Activated naive CD4-positive, alpha-beta T cell treated with anti-CD3 and anti-CD28 coated beads, Interleukin-2, amount 50 U/mL, for 16 hours (primary cell): ENCODE data around the gene AFF3.
"Not testable (repeated sequence)": the region's sequence is repeated elsewhere in the genome, so short reads cannot be mapped to it uniquely, and the experiment has no call there.

ENCODE experiments used
- DNase-seq: peaks from one replicate; pipeline ENCODE4 v3.0.0-alpha.2; 2020

Gene AFF3

DNA sequence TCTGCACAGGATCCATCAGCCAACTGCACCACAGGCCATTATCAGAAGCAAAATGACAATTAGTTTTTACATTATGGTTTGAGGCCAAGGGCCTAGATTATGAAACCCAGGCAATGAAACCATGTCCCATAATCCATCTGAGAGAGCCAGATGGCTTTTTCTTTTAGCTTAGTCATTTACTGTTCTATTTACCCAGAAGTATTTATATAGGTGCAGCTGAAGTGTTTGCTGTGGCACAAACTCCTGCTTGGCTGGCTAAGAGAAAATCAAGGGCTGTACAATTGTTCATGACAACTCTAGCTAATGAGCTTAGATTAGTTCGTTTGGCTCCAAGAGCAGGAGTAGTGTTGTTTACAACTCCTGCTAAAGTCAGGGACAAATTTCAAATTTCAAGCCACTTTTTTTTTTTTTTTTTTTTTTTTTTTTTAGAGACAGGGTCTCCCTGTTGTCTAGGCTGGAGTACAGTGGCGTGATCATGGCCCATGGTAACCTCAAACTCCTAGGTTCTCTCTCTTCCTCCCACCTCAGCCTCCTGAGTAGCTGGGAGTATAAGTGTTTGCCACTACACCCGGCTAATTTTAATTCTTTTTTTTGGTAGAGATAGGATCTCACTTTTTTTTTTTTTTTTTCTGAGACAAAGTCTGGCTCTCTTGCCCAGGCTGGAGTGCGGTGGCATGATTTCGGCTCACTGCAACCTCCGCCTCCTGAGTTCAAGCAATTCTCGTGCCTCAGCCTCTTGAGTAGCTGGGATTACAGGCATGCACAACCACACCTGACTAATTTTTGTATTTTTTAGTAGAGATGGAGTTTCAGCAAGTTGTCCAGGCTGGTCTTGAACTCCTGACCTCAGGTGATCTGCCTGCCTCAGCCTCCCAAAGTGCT is 634.2 kb downstream of the AFF3 start:
- no peak for DNase-seq

GRCh38 chr2:99504844-99505584 is 637.4 kb downstream of the AFF3 start:
- DNase-seq = no peak

DNA sequence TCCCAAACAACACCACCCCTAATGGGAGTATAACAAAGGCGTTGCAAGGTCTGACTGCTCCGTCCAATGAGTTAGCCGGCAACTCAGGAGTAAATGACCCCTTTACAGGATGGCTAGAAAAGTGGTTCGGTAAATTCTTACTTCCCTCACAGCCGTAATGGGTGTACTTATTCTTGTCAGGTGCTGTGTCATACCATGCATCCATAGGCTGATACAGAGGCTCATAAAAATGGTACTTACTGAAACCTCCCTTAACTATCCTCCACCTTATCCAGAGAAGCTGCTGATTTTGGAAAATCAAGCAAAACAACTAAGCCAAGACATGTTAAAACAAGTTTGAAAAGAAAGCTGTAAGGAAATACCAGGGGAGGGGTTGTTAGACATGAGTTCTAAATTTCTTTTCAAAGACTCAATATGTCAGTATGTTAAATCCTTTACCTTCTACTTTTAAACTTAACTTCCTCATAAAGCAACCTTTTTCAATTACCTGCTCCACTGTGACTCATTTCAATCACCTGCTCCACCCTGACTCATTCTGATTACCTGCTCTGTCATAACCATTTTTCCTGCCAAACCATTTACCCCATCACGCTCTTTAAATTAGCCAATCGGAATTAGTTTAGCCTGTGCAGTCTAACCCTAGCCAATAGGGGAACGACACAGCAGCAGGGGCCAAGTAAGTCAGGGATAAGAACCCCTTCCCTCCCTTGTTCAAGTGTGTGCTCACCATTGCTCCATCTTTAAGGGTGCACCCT is 638.6 kb downstream of the AFF3 start:
- not testable (repeated sequence) for DNase-seq

DNA sequence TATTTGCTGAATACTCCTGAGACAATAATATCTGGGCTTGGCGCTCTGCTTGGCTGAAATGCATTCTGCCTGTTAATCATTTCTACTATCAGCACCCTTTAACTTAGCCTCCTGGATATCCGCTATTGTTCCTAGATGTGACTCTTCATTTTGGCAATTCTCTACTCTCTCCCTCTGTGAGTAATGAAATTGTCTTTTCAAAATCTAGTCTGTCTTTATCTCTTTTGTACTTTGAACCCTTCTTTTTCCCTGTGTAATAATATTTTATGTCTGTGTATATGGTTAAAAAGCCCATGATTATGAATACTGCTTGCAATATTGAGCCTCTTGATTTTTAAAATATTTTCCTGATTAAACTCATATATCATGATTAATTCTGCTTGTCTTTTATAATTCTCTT is 646.4 kb downstream of the AFF3 start:
- no peak for DNase-seq
